KG1 (cell line): Measurements from ENCODE around the gene ALOX5AP.

Source experiments
- DNase-seq: peaks from one replicate; lab custom pipeline; 2025; lab: John Stamatoyannopoulos, UW

ALOX5AP gene

DNA sequence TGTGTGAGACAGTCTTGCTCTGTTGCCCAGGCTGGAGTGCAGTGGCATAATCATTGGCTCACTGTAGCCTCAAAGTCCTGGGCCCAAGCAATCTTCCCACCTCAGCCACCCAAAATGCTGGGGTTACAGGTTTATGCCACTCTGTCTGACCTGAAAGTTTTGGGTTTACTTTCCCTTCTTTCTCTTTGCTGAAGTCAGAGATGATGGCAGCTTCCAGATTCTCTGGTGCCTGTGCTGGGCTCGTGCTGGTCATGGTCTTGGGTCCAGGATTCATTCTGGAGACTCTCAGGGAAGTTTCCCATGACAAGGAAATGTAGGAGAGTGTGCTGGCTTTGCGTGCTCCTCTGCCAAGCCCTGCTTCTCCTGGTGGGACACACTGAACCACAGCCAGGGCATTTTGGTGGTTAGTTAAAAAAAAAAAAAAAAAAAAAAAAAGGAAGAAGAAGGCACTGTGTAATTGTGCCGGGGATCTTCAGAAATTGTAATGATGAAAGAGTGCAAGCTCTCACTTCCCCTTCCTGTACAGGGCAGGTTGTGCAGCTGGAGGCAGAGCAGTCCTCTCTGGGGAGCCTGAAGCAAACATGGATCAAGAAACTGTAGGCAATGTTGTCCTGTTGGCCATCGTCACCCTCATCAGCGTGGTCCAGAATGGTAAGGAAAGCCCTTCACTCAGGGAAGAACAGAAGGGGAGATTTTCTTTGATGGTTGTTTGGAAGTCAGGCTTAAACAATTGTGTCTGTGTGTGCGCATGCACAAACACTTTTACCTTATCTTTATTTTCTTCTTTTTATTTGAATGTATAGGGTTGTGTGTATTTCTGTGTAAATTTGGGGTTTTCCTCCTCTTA, at the start of gene ALOX5AP:
TSS of gene ALOX5AP (plus strand) at position 519 of the 847 bp plus-strand sequence. CDS start at position 582, 63 bp downstream.
- peak; percentile 69 for DNase-seq

GRCh38 chr13:30685987-30686386, 49.4 kb upstream of the ALOX5AP start:
- DNase-seq = no peak

DNA sequence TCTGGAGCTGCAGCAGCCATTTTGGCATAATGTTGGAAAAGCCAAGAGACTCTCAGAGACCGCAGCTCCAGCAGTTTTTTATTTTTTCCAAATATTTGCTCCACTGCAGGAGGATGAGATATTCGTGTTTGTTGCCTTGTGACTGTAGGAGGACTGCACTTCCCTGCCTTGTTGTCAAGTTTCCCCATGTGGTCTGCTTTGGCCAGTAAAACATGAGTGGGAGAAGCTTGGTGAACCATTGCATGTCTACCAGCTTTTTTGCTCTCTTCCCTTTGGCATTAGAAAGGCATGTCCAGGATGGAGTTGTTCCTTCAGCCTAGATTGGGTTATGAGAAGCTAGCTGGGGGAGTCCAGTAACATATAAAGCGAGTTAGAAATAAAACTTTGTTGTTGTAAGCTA, 47.7 kb upstream of the ALOX5AP start:
- no peak for DNase-seq

DNA sequence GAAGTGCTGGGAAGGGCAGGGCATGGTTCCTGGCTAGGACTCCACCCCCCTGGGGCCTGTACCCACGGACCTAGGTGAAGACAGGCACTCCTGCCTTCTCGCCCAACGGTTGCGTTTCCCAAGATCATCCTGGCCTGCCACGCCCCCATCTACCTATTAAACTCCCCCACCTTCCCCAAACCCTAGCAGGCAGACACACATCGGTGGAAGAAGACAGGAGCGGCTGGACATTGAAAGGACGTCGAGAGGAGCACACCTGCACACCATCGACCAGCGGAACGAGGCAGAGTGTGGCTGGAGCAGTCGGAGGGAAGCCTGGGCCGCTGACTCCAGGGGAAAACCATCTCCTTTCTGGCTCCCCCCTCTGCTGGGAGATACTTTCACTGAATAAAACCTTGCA, 45.6 kb upstream of the ALOX5AP start:
- DNase-seq = no peak

DNA sequence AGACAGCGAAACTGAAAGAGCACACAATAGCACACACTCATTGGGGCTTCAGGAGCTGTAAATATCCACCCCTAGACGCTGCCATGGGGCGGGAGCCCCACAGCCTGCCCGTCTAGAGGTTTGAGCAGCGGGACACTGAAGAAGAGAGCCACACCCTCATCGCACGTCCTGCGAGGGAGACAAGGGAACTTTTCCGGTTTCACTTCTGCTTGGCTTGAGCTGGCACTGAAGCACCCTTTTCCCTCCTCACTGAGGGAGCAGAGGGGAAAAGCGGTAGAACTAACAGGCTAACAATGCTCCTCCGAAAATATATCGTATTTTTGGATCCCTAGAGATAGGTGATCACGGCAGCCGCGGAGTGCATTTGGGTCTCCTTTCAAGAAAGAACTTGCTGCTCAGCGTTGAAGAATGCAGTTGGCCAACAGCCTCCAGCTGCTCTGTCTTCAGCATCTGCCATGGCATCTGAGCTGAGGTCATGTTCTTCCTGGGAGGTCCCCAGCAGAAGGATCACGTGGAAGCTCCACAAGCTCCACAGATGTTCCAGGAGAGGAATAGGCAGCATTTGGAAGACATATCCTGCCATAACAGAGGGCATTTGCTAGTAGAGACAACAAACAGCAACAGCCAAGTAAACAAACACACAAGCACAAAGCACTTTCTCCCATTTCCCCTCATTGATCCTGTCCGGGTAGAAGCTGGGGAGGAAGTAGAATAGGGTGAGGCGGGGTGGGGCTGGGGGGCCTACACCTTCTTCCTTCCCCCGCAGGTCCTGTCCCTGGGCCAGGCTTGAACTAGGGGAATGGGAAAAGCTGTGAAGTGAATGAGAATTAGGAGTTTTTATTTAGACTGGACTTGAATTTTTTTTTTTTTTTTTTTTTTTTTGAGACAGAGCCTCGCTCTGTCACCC, 44.8 kb upstream of the ALOX5AP start:
- DNase-seq = no peak

DNA sequence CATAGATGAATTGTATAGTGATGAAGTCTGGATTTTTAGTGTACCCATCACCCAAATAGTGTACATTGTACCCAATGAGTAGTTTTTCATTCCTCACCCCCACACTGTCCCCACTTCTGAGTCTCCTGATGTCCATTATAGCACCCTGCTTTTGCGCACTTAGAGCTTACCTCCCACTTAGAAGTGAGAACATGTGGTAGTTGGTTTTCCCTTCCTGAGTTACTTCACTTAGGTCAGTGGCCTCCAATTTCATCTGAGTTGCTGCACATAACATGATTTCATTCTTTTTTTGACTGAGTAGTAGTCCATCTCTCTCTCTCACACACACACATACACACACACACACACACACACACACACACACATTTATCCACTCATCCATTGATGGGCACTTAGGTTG, 43.2 kb upstream of the ALOX5AP start:
- no peak for DNase-seq

DNA sequence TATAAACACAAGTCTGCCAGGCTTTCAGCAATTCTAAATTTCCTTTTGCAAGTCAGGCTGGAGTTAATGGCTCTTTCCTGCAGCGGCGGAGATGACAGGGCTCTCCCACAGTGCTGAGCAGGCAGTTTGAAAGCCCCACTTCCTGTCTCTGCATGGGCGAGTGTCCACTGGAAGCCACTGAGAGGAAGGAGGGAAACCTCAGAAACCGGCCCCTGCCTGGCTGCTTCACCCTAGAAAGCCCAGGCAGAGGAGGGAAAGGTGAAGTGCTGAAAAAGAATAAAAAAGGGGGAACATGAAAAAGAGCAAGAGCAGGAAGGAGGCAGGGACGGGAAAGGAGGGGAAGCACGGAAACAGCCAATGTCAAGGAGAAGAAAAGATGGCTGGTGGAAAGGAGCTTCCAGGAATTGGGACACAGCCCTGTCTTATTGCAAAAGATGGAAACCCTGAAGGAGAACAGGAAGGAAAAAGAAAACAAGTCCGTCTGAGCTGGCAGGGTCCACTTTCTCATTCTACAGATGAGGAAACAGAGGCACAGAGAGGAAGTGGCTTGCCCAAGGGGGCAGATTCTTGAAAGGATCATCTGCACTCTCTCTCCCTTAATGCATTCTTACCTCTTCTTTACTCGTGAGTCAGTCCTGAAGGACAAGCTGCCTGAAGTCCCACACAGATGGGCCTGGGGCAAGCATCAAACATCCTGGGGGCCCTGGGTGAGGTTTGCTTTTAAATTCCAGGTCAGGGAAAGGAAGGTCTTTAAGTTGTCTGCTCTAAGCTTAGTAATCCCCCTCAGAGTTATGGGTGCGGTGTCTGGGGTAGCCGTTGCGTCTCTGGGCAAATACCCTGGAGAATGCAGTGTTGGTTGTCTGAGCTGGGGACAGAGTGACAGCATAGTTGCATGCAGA, 38.8 kb upstream of the ALOX5AP start:
- peak; percentile 20 for DNase-seq

GRCh38 chr13:30697177-30697953, 38.0 kb upstream of the ALOX5AP start:
- no peak for DNase-seq

- DNase-seq = no peak
Measured at GRCh38 chr13:30697996-30698401, 37.3 kb upstream of the ALOX5AP start.

DNA sequence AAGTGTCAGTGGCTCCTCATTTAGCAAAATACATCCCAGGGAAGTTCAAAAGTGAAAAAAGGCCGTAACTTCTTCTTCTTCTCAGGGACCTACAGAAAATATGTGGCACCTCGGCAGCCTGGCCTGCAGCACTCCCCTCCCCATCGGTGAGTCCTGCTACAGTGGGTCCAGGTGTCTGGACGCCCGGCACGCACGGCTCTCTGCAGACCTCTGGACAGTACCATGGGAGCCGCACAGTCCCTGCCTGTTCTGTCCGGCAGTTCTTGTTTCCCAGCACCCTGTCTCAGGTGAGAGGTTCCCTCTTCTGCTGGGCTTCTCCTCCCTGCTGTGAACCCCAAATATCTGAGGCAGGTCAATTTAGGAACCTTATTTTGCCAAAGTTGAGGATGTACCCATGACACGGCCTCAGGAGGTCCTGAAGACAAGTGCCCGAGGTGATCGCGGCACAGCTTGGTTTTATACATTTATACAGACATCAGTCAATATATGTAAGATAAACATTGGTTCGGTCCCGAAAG, 36.8 kb upstream of the ALOX5AP start:
- DNase-seq = no peak

- no peak for DNase-seq
Measured at GRCh38 chr13:30700364-30700763, 35.0 kb upstream of the ALOX5AP start.

GRCh38 chr13:30702006-30702405, 33.3 kb upstream of the ALOX5AP start:
- DNase-seq = no peak

GRCh38 chr13:30704596-30704995, 30.7 kb upstream of the ALOX5AP start:
- no peak for DNase-seq

- no peak for DNase-seq
Measured at GRCh38 chr13:30705680-30706079, 29.7 kb upstream of the ALOX5AP start.

GRCh38 chr13:30708541-30708940, 26.8 kb upstream of the ALOX5AP start:
- no peak for DNase-seq

DNA sequence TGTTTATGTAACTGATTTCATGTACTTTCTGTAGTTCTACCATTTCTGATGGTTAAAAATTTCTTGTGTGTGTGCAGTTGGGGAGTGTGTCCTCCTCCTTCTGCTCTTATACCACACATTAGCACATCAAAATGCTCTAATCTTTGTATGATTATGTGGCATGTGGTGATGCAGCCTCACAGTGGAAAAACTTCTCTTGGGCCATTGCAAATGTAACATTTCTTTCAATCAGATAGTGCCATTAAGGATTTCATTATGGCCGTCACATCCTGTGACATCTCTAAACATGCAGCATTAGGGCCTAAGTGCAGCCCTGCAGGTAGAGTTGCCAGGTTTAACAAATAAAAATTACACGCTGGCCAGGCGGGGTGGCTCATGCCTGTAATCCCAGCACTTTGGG, 24.9 kb upstream of the ALOX5AP start:
- no peak for DNase-seq

DNA sequence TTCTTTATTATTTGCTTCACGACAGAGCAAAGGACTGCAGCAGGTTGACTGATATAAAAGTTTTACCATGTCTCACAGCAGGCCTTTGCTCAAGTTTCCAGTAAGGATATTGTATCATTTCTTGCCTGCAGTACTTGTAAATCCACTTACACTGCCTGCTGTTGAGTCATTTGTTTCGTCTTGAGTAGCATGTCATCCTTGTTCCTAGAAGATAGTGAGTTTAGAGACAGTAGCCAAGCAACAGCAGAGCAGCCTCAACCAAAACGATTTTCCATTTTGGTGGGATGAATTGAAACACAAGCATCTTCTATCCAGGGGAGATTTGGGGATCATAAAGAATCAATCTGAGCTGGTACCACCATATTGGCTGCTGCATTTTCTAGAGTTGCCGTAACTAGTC, 24.0 kb upstream of the ALOX5AP start:
- no peak for DNase-seq

- DNase-seq = no peak
Measured at GRCh38 chr13:30711837-30712236, 23.5 kb upstream of the ALOX5AP start.

- DNase-seq = peak; percentile 58
Measured at GRCh38 chr13:30712536-30713532, 22.5 kb upstream of the ALOX5AP start.
